GM10847 (cell line): ENCODE results near the gene GNAI3.

Experiments used
- POLR2A ChIP-seq: IDR thresholded peaks from 2 replicates; pipeline ENCODE4 v1.6.1; 2011; ENCODE audit not compliant: insufficient read length; ENCODE audit errors: extremely low read depth

The GNAI3 gene

GRCh38 chr1:109516872-109517271 is 31.5 kb upstream of the GNAI3 start:
- TF ChIP-seq POLR2A, result no peak

- no peak for TF ChIP-seq POLR2A
Observed at GRCh38 chr1:109517337-109517736, 31.1 kb upstream of the GNAI3 start.

- no peak for TF ChIP-seq POLR2A
Observed at GRCh38 chr1:109521002-109521951, 27.1 kb upstream of the GNAI3 start.

- no peak for TF ChIP-seq POLR2A
Observed at GRCh38 chr1:109522026-109522425, 26.4 kb upstream of the GNAI3 start.

GRCh38 chr1:109523706-109524105 is 24.7 kb upstream of the GNAI3 start:
- no peak for TF ChIP-seq POLR2A

GRCh38 chr1:109527098-109527811 is 21.2 kb upstream of the GNAI3 start:
- no peak for TF ChIP-seq POLR2A

GRCh38 chr1:109527846-109528695 is 20.3 kb upstream of the GNAI3 start:
- no peak for TF ChIP-seq POLR2A

- TF ChIP-seq POLR2A, result no peak
Observed at GRCh38 chr1:109528712-109529111, 19.7 kb upstream of the GNAI3 start.

- TF ChIP-seq POLR2A, result no peak
Observed at GRCh38 chr1:109529881-109530456, 18.4 kb upstream of the GNAI3 start.

- no peak for TF ChIP-seq POLR2A
Observed at GRCh38 chr1:109530457-109531087, 17.8 kb upstream of the GNAI3 start.

- TF ChIP-seq POLR2A, result no peak
Observed at GRCh38 chr1:109531380-109531779, 17.0 kb upstream of the GNAI3 start.

- no peak for TF ChIP-seq POLR2A
Observed at GRCh38 chr1:109531826-109532364, 16.5 kb upstream of the GNAI3 start.

GRCh38 chr1:109532365-109533136 is 15.9 kb upstream of the GNAI3 start:
- no peak for TF ChIP-seq POLR2A
